ENCODE measurements around the gene PDE1A.

- no peak for TF ChIP-seq ATF3 (IDR thresholded peaks at IDR 0.05)
- TF ChIP-seq CTCF (IDR thresholded peaks at IDR 0.05; ENCODE audit: low read depth, low read length, missing input control) = no peak
- no peak for TF ChIP-seq RAD21 (IDR thresholded peaks at IDR 0.05)
- no peak for TF ChIP-seq TAF1 (conservative IDR thresholded peaks at IDR 0.05)
- TF ChIP-seq YY1 (IDR thresholded peaks at IDR 0.05) = no peak
- TF ChIP-seq MAX (IDR thresholded peaks at IDR 0.05) = no peak
- no peak for TF ChIP-seq SP1 (IDR thresholded peaks at IDR 0.05)
- no peak for TF ChIP-seq JUND (IDR thresholded peaks at IDR 0.05)
- TF ChIP-seq REST (IDR thresholded peaks at IDR 0.05) = no peak
- TF ChIP-seq GABPA (IDR thresholded peaks at IDR 0.05 in 1 of 2, conservative IDR thresholded peaks at IDR 0.05 in 1 of 2) = no peak
- TF ChIP-seq EGR1 (IDR thresholded peaks at IDR 0.05; ENCODE audit: low read depth in 2 of 2) = no peak
These were observed 102.2 kb downstream of the PDE1A start for GRCh38 chr2:182324665-182325064.
